Pancreas (tissue), 8 donors: ENCODE results near the gene CRYM. TPM values are rescaled to one million over a fixed set of nuclear protein-coding genes. Genes with fewer than 3 reads are reported as not detected.

Experiments
- polyA plus RNA-seq, 2 donors: library from polyadenylated mRNA; stranded (reverse); fragments of 200-250 nt; gene quantifications; one replicate each; pipeline ENCODE4 v1.2.3, GENCODE V29; 2013
- total RNA-seq, 6 donors: library from RNA; stranded (reverse); fragmentation: NEBNext Ultra II Directional in 4 of 6; extraction: Animal tissue kit (Norgen Biotek cat#: 25700) in 4 of 6; gene quantifications; one replicate each; pipeline versions ENCODE4 v1.2.1 to v1.2.4, GENCODE V29; 2021 to 2023
- donor health status: healthy with polysubstance abuse.
- donor health status: DM: no; HTN: no; CAD: no; lungs with moderate emphysema.
- donor health status: DM: no; HTN: no; CAD: no.
- donor health status: Bipolar disorder and iron deficiency.
- donor health status: DM: yes; HTN: yes; CAD: no.
- donor health status: DM: no; HTN: no; CAD: no.
- donor health status: DM: no; HTN: no; CAD: no.
- donor health status: DM: yes; HTN: yes; CAD: no.

The CRYM gene
- total and polyA plus RNA-seq, 8 donors, result 0.09 to 0.22 (median 0.16) TPM; not detected in 3

Other genes with a start within 250 kb of the CRYM start
- under 1 TPM in 1 of 6 donors, not detected in 5; 0.03 TPM for gene DNAH3, start 127.4 kb downstream of the CRYM start, total RNA-seq
- not detected for gene DNAH3, start 127.4 kb downstream of the CRYM start, polyA plus RNA-seq
- 10 to 100 TPM in 5 of 6 donors, 1 to 10 TPM in 1; 7.8 to 21.9 (median 12.7) TPM for gene LDAF1, start 119.6 kb downstream of the CRYM start, total RNA-seq
- gene LDAF1, start 119.6 kb downstream of the CRYM start, polyA plus RNA-seq, result 1 to 10 TPM; 5.1 to 8.8 TPM
- not detected for gene ZP2, start 66.7 kb downstream of the CRYM start, total RNA-seq
- gene ZP2, start 66.7 kb downstream of the CRYM start, polyA plus RNA-seq, result not detected
- gene ANKS4B, start 44.6 kb downstream of the CRYM start, total RNA-seq, result under 1 TPM; 0.16 to 0.72 (median 0.47) TPM
- under 1 TPM; 0.15 to 0.31 TPM for gene ANKS4B, start 44.6 kb downstream of the CRYM start, polyA plus RNA-seq